ENCODE measurements around the gene MTMR12. TPM values are rescaled to one million over a fixed set of nuclear protein-coding genes. Genes with fewer than 3 reads are reported as not detected.
A peak's percentile ranks its signal among the peaks of the same experiment; 100 is the strongest.

MTMR12 gene
- total and polyA plus RNA-seq, 2 of the 8 experiments (the other 6 are each of a cell fraction or from before 2014, with no cell fraction given), result 19.1 to 59.3 TPM

DNA sequence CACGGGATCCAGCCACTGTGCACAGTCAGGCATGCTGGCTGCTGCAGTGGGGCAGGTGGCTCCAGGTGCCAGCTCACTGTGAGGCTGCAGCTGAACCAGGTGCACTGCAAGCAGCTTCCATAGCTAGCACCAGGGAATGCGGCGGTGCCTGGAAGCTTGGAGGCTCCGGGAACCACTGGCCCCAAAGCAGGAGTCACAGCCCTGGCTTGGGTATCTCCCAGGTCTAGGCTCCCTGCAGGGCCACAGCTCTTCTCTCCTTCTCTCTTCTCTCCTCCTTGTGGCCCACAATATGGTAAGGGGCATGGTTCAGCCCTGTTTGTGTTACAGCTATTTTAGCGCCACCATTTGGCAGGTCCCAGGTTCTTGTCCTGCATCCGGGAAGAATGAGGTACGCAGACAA is 6.7 kb upstream of the MTMR12 start:
- H2AFZ ChIP-seq (ENCODE audit: low read length), result no peak overlapping the region
- no peak overlapping the region for H3K4me2 ChIP-seq (ENCODE audit: insufficient read depth in 1 of 2, low read depth in 2 of 2, low read length in 2 of 2)
- no peak overlapping the region for H3K4me3 ChIP-seq (ENCODE audit: extremely low read depth in 1 of 4, insufficient read depth in 2 of 4, low read depth in 3 of 4, low read length in 4 of 4)
- CTCF ChIA-PET (ENCODE audit: partially characterized antibody), result interaction anchor here (0.6 to 9.4 kb wide), 23 partner anchors 10 to 204 kb away, joined by 3 to 87 read pairs (median 3); no protein-coding TSS in a partner anchor
- H3K79me1 ChIP-seq (ENCODE audit: low read depth, low read length), result no peaks in the 10 kb centered on the region
- no peak overlapping the region for H3K27ac ChIP-seq (ENCODE audit: low read depth, low read length)
- H4K20me1 ChIP-seq (replicated peaks in 1 of 2; ENCODE audit: control insufficient read depth in 1 of 2, insufficient read depth in 2 of 2, low read length in 2 of 2), result no peaks in the 10 kb centered on the region
- peaks cover 0 to 4% of the 10 kb centered on the region in 2 experiments; a peak in 1 of 4 replicates for H3K9me3 ChIP-seq (ENCODE audit: insufficient read depth in 2 of 2, low read depth in 1 of 2, low read length in 1 of 2)
- H4K5ac ChIP-seq (ENCODE audit: insufficient read length, low read depth, low read length), result no peak overlapping the region
- H3K23me2 ChIP-seq (ENCODE audit: low read depth, low read length), result peaks cover 2% of the 10 kb centered on the region; the same call in 1 of the 2 replicates
- H3K18ac ChIP-seq (ENCODE audit: extremely low read depth, low read length), result 0 out of 2 replicates have a peak overlapping the region, but pooled peaks have one; percentile 9
- H3K27me3 ChIP-seq (replicated peaks in 1 of 4; ENCODE audit: control insufficient read depth in 3 of 4, extremely low read depth in 1 of 4, insufficient read depth in 3 of 4, low read length in 3 of 4), result no peaks in the 10 kb centered on the region
- H2BK20ac ChIP-seq (ENCODE audit: low read length), result no peak overlapping the region
- no peak overlapping the region for H2BK120ac ChIP-seq (replicated peaks; ENCODE audit: low read depth, low read length)
- POLR2A ChIA-PET (ENCODE audit: partially characterized antibody), result interaction anchor here (1.3 to 1.4 kb wide), 2 partner anchors 38 to 145 kb away, joined by 3 read pairs; partner anchors contain the start of gene GOLPH3
- H3K9ac ChIP-seq (replicated peaks in 1 of 4; ENCODE audit: extremely low read depth in 1 of 4, low read depth in 3 of 4, low read length in 3 of 4), result no peak overlapping the region
- H4K91ac ChIP-seq (replicated peaks; ENCODE audit: insufficient read length, low read length), result no peak overlapping the region
- FAIRE-seq (no peak), DNase-seq (ENCODE audit: low read depth in 1 of 2, low spot score in 2 of 2) (peak in 1 of 2 experiments; percentile 67)
- H3K4ac ChIP-seq (replicated peaks; ENCODE audit: insufficient read length, low read depth, low read length), result no peak overlapping the region
- H3K79me2 ChIP-seq (ENCODE audit: control insufficient read depth in 1 of 2, insufficient read depth in 2 of 2, low read length in 2 of 2), result no peaks in the 10 kb centered on the region
- no peak overlapping the region for H3K14ac ChIP-seq (ENCODE audit: insufficient read length)
- H2BK12ac ChIP-seq (ENCODE audit: low read depth, low read length), result peak overlapping the region; percentile 39; the same call in 1 of the 2 replicates
- H2AK5ac ChIP-seq (ENCODE audit: low read depth, low read length), result no peak overlapping the region
- H3K23ac ChIP-seq (ENCODE audit: insufficient read length), result no peak overlapping the region
- H2BK15ac ChIP-seq (ENCODE audit: low read length), result peak overlapping the region; percentile 9; the same call in 1 of the 2 replicates
- H2BK5ac ChIP-seq (ENCODE audit: low read depth, low read length), result no peak overlapping the region
- no peaks in the 10 kb centered on the region for H3K36me3 ChIP-seq (ENCODE audit: control insufficient read depth in 2 of 4, insufficient read depth in 4 of 4, low read length in 3 of 4)
- WGBS, 2 experiments (ENCODE audit: extremely low coverage in 1 of 2, insufficient coverage in 1 of 2, insufficient read length in 1 of 2, insufficient replicate concordance in 2 of 2, low coverage in 1 of 2, low lambda C conversion rate in 2 of 2, missing lambda C conversion rate in 1 of 2), result 70% methylated on average over 7 of the region's 7 CpGs; no CpG with 5 or more reads in 1 of the 2 experiments
- TF ChIP-seq YY1 (IDR thresholded peaks at IDR 0.05; ENCODE audit: low read depth, low read length), result 0 out of 2 replicates have a peak, but pooled peaks have one; percentile 33
- TF ChIP-seq, protein P1, sequence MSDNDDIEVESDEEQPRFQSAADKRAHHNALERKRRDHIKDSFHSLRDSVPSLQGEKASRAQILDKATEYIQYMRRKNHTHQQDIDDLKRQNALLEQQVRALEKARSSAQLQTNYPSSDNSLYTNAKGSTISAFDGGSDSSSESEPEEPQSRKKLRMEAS (IDR thresholded peaks at IDR 0.05), result peak; percentile 64; the same call in 1 of the 2 replicates
- TF ChIP-seq POLR2AphosphoS5 (IDR thresholded peaks at IDR 0.05; ENCODE audit: low read depth, low read length), result no peak
- TF ChIP-seq, protein P2, sequence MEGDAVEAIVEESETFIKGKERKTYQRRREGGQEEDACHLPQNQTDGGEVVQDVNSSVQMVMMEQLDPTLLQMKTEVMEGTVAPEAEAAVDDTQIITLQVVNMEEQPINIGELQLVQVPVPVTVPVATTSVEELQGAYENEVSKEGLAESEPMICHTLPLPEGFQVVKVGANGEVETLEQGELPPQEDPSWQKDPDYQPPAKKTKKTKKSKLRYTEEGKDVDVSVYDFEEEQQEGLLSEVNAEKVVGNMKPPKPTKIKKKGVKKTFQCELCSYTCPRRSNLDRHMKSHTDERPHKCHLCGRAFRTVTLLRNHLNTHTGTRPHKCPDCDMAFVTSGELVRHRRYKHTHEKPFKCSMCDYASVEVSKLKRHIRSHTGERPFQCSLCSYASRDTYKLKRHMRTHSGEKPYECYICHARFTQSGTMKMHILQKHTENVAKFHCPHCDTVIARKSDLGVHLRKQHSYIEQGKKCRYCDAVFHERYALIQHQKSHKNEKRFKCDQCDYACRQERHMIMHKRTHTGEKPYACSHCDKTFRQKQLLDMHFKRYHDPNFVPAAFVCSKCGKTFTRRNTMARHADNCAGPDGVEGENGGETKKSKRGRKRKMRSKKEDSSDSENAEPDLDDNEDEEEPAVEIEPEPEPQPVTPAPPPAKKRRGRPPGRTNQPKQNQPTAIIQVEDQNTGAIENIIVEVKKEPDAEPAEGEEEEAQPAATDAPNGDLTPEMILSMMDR (IDR thresholded peaks at IDR 0.05; ENCODE audit: control extremely low read depth in 1 of 3, insufficient read depth in 1 of 3, low read depth in 1 of 3, low read length in 3 of 3), result peak; percentile 32 to 66 (median 52)
- TF ChIP-seq CREB1 (IDR thresholded peaks at IDR 0.05), result no peak
- TF ChIP-seq SP4 (IDR thresholded peaks at IDR 0.05; ENCODE audit: low read length), result no peak
- TF ChIP-seq TEAD4 (IDR thresholded peaks at IDR 0.05; ENCODE audit: low read depth, low read length), result no peak
- no peak for TF ChIP-seq KDM4A (IDR thresholded peaks at IDR 0.05; ENCODE audit: low read depth, low read length, severe bottlenecking)
- peak; percentile 59 to 73 for TF ChIP-seq RAD21 (IDR thresholded peaks at IDR 0.05 in 1 of 2, conservative IDR thresholded peaks at IDR 0.05 in 1 of 2; ENCODE audit: low read depth in 2 of 2, low read length in 2 of 2)
- H3K56ac ChIP-seq (replicated peaks; ENCODE audit: insufficient read length, low read depth, low read length), result no peak overlapping the region
- peak overlapping the region; percentile 91; the same call in 1 of the 2 replicates for H4K8ac ChIP-seq (ENCODE audit: extremely low read depth, insufficient read depth, low read length)
- H3K4me1 ChIP-seq (replicated peaks in 1 of 4; ENCODE audit: control insufficient read depth in 3 of 4, insufficient read depth in 4 of 4, low read length in 3 of 4), result peaks cover 0 to 4% (median 0%) of the 10 kb centered on the region in 4 experiments; a peak in 1 of 7 replicates

All from H1 (cell line).